HG03571 (cell line): ENCODE data around the gene IL1RAPL1.
A peak's percentile ranks its signal among the peaks of the same experiment; 100 is the strongest.

Source experiments
- ATAC-seq: cut with Tn5 transposase; IDR thresholded peaks from one replicate; pipeline ENCODE4 v1.9.1; 2021; ENCODE audit not compliant: unreplicated experiment

Gene IL1RAPL1

DNA sequence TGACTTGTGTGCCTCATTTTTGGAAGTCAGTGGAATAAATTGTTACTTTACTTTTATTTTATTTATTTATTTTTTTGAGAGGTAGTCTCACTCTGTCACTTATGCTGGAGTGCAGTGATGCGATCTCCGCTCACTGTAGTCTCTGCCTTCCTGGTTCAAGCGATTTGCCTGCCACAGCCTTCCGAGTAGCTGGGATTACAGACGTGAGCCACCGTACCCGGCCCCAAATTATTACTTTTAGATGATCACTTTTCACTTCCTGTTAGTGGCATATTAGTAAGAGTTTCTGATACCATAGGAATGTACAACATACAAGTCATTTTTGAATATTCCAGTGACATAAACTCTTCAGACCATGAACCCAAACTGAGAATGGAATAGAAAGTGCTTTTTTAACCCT lies 1017.1 kb downstream of the IL1RAPL1 start:
- no peak for ATAC-seq

DNA sequence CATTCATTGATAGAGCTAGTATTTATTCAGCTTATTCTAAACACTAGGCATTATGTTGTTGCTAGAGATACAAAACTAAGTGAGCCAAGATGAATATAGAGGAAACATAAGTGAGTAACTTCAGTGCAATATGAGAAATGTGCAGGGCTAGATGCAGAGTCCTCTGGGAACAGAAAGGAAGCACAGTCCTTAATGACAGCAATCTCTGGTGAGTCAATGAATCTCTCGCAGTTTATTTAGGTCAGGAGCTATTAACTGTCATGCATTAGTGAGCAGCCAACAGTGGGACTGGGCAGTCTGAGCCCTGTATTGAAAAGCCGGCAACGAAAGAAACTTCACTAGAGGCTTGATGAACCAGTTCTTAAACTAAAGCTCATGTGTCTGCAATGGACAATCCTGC lies 1030.0 kb downstream of the IL1RAPL1 start:
- ATAC-seq = no peak

GRCh38 chrX:29617725-29618124 lies 1030.5 kb downstream of the IL1RAPL1 start:
- no peak for ATAC-seq

- ATAC-seq = no peak
These were observed 1040.6 kb downstream of the IL1RAPL1 start for GRCh38 chrX:29627833-29628232.

DNA sequence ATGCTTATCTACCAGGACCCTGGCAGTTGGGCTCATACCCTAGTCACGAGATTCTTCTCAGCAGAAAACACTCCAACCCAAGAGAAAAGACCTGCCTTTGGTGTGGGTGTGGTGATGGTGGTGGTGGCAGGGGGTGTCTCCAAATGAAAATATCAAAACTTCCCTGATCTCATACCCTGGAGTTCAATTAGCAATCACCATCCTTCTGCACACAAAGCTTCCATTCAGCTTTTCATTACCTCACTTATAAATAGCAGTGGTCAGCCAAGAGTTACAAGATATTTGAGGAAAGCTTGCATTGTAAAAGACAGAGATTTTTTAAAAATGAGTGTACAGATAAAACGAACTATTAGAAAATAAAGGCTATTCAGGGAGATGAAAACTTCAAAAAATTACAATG lies 1047.3 kb downstream of the IL1RAPL1 start:
- ATAC-seq = no peak

DNA sequence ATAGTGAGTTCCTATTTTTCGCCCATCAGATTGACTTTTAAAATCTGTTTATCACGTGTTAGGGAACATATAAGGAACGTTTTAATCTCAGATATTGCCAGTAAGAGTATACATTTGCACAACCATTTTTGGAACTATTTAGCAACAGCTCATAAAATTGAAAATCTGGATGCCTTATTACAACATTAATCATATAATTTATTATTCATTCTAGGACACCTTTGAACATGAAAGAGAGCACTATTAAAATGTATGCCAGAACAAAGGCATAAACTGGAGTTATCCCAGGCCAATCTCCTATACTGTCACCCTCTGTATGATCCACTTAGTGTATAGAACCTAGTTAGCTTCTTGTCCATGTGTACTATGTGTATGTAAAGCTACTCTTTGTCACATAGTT lies 1049.1 kb downstream of the IL1RAPL1 start:
- no peak for ATAC-seq

DNA sequence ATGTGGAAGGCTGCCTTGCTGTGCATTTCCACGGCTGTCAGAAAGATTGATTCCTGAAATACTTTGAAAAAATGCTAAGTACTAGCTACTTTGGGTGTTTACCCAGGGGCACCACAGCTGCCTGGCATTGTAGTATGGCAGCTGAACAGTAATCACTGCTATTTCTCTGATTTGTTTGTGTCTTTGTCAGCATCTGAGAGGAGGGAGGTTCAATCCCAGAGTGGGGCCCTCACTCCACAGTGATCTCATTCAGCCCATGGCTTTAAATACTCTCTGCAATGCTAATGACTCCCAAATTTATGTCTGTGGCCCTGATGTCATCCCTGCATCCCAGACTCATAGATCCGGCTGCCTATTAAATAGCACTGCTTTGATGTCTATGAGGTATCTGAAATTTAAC lies 1052.9 kb downstream of the IL1RAPL1 start:
- ATAC-seq = no peak

GRCh38 chrX:29641461-29641860 lies 1054.2 kb downstream of the IL1RAPL1 start:
- no peak for ATAC-seq

- no peak for ATAC-seq
These were observed 1055.9 kb downstream of the IL1RAPL1 start for GRCh38 chrX:29643181-29643580.

GRCh38 chrX:29648161-29648560 lies 1060.9 kb downstream of the IL1RAPL1 start:
- ATAC-seq = no peak

DNA sequence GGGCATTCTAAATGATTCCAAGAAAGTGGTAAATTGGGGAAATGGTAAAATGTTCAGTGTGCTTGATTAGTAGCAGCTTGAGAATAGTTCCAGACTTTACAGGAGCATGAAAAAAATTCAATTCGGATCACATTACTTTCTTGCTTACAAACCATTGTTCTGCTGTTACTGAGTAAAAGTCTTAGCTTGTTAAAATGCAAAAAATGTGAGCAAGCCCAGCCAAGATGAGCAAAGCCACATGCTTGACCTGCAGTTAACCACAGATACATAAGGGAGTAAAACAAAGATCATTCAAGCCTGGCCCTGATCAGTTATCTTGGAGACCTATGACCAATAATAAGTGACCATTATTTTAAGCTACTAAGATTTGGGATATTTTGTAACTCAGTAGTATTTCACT lies 1065.2 kb downstream of the IL1RAPL1 start:
- ATAC-seq = no peak

DNA sequence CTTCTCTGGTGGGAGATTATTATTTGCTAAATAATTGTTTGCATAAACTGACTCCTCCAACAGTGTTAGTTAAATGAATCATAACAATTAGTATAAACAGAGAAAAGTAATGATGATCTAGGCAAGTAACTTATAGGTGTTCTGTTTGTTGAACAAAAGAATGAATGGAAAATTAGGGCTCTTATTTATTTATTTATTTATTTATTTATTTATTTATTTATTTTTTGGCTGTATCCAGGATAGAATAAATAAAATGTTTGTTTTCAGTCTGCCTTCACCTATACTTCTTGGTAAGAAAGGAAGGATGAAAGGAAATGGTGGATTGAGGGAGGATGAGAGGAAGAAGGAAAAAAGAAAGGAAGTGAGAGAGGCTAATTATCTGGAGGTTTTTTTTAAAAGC lies 1066.5 kb downstream of the IL1RAPL1 start:
- no peak for ATAC-seq

DNA sequence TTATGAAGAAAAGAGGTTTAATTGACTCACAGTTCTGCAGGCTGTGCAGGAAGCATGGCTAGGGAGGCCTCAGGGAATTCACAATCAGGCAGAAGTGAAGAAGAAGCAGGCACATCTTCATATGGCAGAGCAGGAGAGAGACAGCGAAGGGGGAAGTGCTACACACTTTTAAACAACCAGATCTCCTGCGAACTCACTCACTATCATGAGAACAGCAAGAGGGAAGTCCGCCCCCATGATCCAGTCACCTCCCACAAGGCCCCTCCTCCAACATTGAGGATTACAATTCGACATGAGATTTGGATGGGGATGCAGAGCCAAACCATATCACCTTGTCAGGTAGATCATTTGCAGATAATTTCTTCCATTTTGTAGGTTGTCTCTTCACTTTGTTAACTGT lies 1072.7 kb downstream of the IL1RAPL1 start:
- ATAC-seq = no peak

DNA sequence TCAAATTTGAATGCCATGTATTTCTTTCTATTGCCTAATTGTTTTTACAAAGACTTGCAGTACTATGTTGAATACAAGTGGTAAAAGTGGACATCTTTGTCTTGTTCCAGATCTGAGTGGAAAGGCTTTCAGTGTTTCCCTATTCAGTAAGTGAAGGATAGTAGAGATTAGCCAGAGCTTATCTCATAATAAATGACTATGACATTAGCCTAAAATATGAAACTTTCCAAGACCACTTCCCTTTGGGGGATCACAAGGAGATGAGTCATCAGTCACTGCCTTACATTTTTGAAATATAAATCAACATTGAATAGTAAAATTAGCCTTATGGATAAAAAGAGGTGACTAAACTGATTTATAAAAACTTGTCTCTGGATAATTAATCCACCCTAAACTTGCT lies 1074.0 kb downstream of the IL1RAPL1 start:
- ATAC-seq = no peak

DNA sequence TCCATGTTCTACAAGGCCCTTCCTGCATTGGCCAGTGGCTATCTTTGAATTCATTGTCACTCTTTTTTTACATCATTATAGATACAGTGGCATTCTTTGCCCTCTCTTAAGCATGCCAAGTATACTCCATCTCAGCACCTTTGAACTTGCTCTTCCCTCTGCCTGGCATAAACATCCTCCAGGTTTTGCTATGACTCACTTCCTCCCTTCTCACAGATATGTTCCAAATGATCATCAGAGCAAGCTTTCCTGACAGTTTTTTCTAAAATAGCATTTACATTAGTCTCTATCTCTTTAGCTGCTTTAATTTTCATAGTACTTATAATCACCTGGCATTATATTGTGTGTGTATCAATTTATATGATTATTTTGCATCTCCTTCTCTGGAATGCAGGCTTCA lies 1074.9 kb downstream of the IL1RAPL1 start:
- no peak for ATAC-seq

- peak; percentile 54 for ATAC-seq
These were observed 1075.7 kb downstream of the IL1RAPL1 start for GRCh38 chrX:29662759-29663503.

GRCh38 chrX:29665532-29665931 lies 1078.3 kb downstream of the IL1RAPL1 start:
- no peak for ATAC-seq

GRCh38 chrX:29666366-29666765 lies 1079.1 kb downstream of the IL1RAPL1 start:
- ATAC-seq = no peak

GRCh38 chrX:29671421-29671820 lies 1084.2 kb downstream of the IL1RAPL1 start:
- no peak for ATAC-seq

DNA sequence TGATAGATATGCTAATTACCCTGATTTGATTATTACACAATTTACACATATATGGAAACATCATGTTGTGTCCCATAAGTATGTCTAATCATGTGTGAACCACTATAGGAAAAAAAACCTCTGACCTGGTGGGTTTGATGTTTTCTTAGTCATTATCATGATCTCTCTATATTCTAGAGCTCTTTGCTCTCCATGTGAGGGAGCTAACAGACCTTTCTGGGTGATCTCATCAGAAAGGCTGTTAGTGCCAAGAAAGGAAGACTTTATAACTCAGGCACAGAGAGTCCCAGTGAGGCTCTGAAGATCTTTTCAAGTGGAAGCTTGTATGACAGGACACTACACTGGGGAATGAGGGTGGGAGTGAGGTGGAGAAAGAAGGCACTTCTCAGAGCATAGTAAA lies 1100.4 kb downstream of the IL1RAPL1 start:
- no peak for ATAC-seq

GRCh38 chrX:29690061-29690460 lies 1102.8 kb downstream of the IL1RAPL1 start:
- ATAC-seq = no peak

DNA sequence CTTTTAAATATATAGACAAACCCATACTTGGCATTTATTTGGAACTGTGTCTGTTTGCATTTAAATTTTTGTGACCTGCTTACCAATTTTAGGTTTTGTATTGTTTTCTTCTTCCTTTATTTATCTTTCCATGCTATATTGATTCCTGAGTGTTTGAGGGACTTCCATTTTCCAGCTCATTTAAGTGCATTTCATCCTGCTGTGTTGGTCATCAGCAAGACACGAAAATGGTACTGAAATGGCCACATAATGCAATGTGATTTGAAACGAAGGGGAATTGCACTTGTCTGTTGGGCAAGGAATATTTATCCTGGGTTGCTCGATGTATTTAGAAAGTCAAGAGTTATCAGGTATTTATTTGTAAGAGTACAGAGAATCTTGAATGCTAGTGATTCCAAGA lies 1103.8 kb downstream of the IL1RAPL1 start:
- ATAC-seq = no peak

DNA sequence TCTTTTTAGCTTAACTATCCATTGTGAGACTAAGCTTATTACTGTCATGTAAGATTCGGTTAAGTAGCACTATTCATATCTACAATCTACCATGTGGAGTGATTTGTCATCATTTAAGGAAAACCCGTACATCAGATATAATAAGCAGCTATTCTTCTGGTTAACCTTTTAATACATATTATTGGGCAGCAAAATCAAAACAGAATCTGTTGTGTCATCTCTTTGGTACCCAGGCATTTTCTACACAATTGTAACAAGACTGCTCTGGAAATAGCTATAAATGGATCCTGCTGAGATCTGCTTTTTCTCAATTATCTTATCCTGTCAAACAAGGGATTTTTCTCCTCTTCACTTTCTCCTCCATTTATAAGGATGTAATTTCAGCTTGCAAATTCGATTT lies 1106.7 kb downstream of the IL1RAPL1 start:
- ATAC-seq = no peak
